HepG2 (cell line): ENCODE results near the gene MTCL1. TPM values are rescaled to one million over a fixed set of nuclear protein-coding genes. Genes with fewer than 3 reads are reported as not detected.

Experiments
- ATAC-seq: fragments of 200-7000 bp; cut with Tn5 transposase; 3 replicates; pipeline ENCODE4 v1.9.1; 2020; ENCODE audit warnings: mild to moderate bottlenecking, moderate library complexity
- BruUV-seq: library from RNA; stranded (reverse); fragments of 400-500 nt; replicated peaks from 2 replicates; lab custom pipeline; 2021; lab: Mats Ljungman, UMichigan
- CTCF ChIA-PET: fragments of 300-600 bp; formaldehyde crosslinking; extraction: SDS; loops from one replicate; lab custom pipeline; 2021; ENCODE audit warnings: low total read pairs, inconsistent platforms, low intra/inter-chr PET ratio; lab: Yijun Ruan, JAX
- POLR2A ChIA-PET: fragments of 350-600 bp; sonication (Branson Sonifier 250); formaldehyde crosslinking; loops from one replicate; lab custom pipeline; 2020; ENCODE audit warnings: antibody characterized with exemption, inconsistent platforms; lab: Yijun Ruan, JAX
- DNase-seq: peaks from one replicate; pipeline ENCODE4 v3.0.0-alpha.2; 2015; ENCODE audit warnings: low spot score
- FAIRE-seq: peaks from 3 replicates; lab custom pipeline; 2011; peaks lifted over from hg19 to GRCh38; lab: Jason Lieb, UNC
- H2AFZ ChIP-seq: one replicate; pipeline ENCODE4 v1.6.1; 2011; ENCODE audit warnings: low read length, inconsistent platforms
- H3K27ac ChIP-seq: fragments of 300-600 bp; 3 replicates; pipeline ENCODE4 v1.8.0; 2011; ENCODE audit warnings: mixed run types, mild to moderate bottlenecking, mixed read lengths, low read length, inconsistent platforms; ENCODE audit not compliant: insufficient read depth; ENCODE audit errors: extremely low read length
- H3K27me3 ChIP-seq, 2 experiments: fragments of 200-600 bp in 1 of 2; 2 replicates in 1 of 2; 3 replicates in 1 of 2; pipeline versions ENCODE4 v1.6.0 to v1.8.0; 2011; ENCODE audit warnings: low read length in 2 of 2, mild to moderate bottlenecking in 2 of 2, moderate library complexity in 2 of 2, inconsistent platforms in 1 of 2; ENCODE audit not compliant: insufficient read depth in 2 of 2, control insufficient read depth in 1 of 2
- H3K36me3 ChIP-seq, 2 experiments: fragments of 200-600 bp in 1 of 2; replicated peaks in 1 of 2; 2 replicates in 1 of 2; 3 replicates in 1 of 2; pipeline versions ENCODE4 v1.5.1 to v1.8.0; 2011; ENCODE audit warnings: low read length in 2 of 2, inconsistent platforms in 1 of 2; ENCODE audit not compliant: insufficient read depth in 2 of 2, control insufficient read depth in 1 of 2
- H3K4me1 ChIP-seq: 2 replicates; pipeline ENCODE4 v1.5.1; 2012; ENCODE audit warnings: low read length, inconsistent platforms; ENCODE audit not compliant: insufficient read depth
- H3K4me2 ChIP-seq: 2 replicates; pipeline ENCODE4 v1.6.0; 2011; ENCODE audit warnings: low read depth, low read length, inconsistent platforms
- H3K4me3 ChIP-seq, 3 experiments: fragments of 200-600 bp in 1 of 3; sonication (generic), shearing (Covaris generic) in 1 of 3; replicated peaks in 1 of 3; 2 replicates each; pipeline ENCODE4 v1.5.1; 2011 to 2016; ENCODE audit warnings: low read length in 3 of 3, inconsistent platforms in 2 of 3, low read depth in 2 of 3, mild to moderate bottlenecking in 2 of 3, control low read depth in 1 of 3, mixed read lengths in 1 of 3; ENCODE audit not compliant: insufficient read depth in 1 of 3
- H3K79me2 ChIP-seq: one replicate; pipeline ENCODE4 v1.6.1; 2011; ENCODE audit warnings: low read length, inconsistent platforms; ENCODE audit not compliant: insufficient read depth
- H3K9ac ChIP-seq: 2 replicates; pipeline ENCODE4 v1.6.0; 2011; ENCODE audit warnings: mild to moderate bottlenecking, low read depth, low read length, inconsistent platforms; ENCODE audit not compliant: insufficient read depth
- H3K9me3 ChIP-seq: 2 replicates; pipeline ENCODE4 v1.5.1; 2012; ENCODE audit warnings: mild to moderate bottlenecking, low read length
- H4K20me1 ChIP-seq: 2 replicates; pipeline ENCODE4 v1.6.0; 2011; ENCODE audit warnings: inconsistent platforms, mild to moderate bottlenecking, low read length, moderate library complexity; ENCODE audit not compliant: insufficient read depth
- ARID3A ChIP-seq: IDR thresholded peaks from 2 replicates; pipeline ENCODE4 v1.6.1; 2012; ENCODE audit warnings: low read depth, low read length, improper control_type of control experiment
- IKZF5 ChIP-seq: IDR thresholded peaks from 2 replicates; pipeline ENCODE4 v1.6.1; 2018; ENCODE audit warnings: missing genetic modification reagents, mild to moderate bottlenecking, missing compliant biosample characterization
- MAFF ChIP-seq: IDR thresholded peaks from 2 replicates; pipeline ENCODE4 v1.6.1; 2011; ENCODE audit warnings: low read depth, low read length, improper control_type of control experiment
- MED8 ChIP-seq: sonication (generic); formaldehyde crosslinking; IDR thresholded peaks from 2 replicates; pipeline ENCODE4 v1.8.1; 2023; ENCODE audit warnings: mild to moderate bottlenecking, missing genetic modification reagents; ENCODE audit not compliant: insufficient replicate concordance
- PAF1 ChIP-seq: IDR thresholded peaks from 2 replicates; pipeline ENCODE4 v1.6.1; 2016; ENCODE audit warnings: missing genetic modification reagents, missing compliant biosample characterization
- PATZ1 ChIP-seq: sonication (generic); formaldehyde crosslinking; IDR thresholded peaks from 2 replicates; pipeline ENCODE4 v1.4.0; 2020; ENCODE audit warnings: missing genetic modification reagents
- PAXIP1 ChIP-seq: sonication (generic); formaldehyde crosslinking; conservative IDR thresholded peaks from 2 replicates; pipeline ENCODE4 v1.4.0; 2020; ENCODE audit warnings: mild to moderate bottlenecking, missing genetic modification reagents, moderate library complexity
- PREB ChIP-seq: sonication (generic); formaldehyde crosslinking; IDR thresholded peaks from 2 replicates; pipeline ENCODE4 v1.4.0; 2020; ENCODE audit warnings: missing genetic modification reagents
- ZNF136 ChIP-seq: sonication (generic); formaldehyde crosslinking; IDR thresholded peaks from 2 replicates; pipeline ENCODE4 v1.8.1; 2022; ENCODE audit warnings: low read depth, mild to moderate bottlenecking, moderate library complexity, missing genetic modification reagents
- ZNF17 ChIP-seq: sonication (generic); formaldehyde crosslinking; IDR thresholded peaks from 2 replicates; pipeline ENCODE4 v1.5.0; 2020; ENCODE audit warnings: mild to moderate bottlenecking, missing genetic modification reagents
- ZNF770 ChIP-seq: sonication (generic); formaldehyde crosslinking; IDR thresholded peaks from 2 replicates; pipeline ENCODE4 v1.5.0; 2020; ENCODE audit warnings: mild to moderate bottlenecking, missing genetic modification reagents
- WGBS: methylation state at CpG from one replicate; pipeline ENCODE4 v1.1.6; 2017; ENCODE audit warnings: low lambda C conversion rate; 5-methylcytosine and 5-hydroxymethylcytosine counted together
- in situ Hi-C: cut with HindIII; loops from 2 replicates; pipeline ENCODE4 v1.10.0; 2017; ENCODE audit warnings: low pct_unique_long_range_greater_than_20kb; ENCODE audit not compliant: extremely low pct_ligation_motif_present
- intact Hi-C: fragments of 100-400 bp; cut with micrococcal nuclease; formaldehyde crosslinking; loops from one replicate; pipeline ENCODE4 v1.10.0; 2022; ENCODE audit not compliant: unreplicated experiment
- polyA plus RNA-seq, 8 experiments: library from polyadenylated mRNA; depleted of rRNA in 3 of 8; stranded (reverse) in 7 of 8; unstranded in 1 of 8; fragments of >200 nt; fragmentation: Illumina TruSeq in 4 of 8; extraction: Trizol in 4 of 8; gene quantifications; 2 replicates each; pipeline versions ENCODE4 v1.2.1 to v1.2.3, GENCODE V29; 2011 to 2016; ENCODE audit warnings: low read depth in 4 of 8, missing spikeins in 1 of 8, mixed read lengths in 1 of 8; ENCODE audit not compliant: insufficient read depth in 1 of 8
- total RNA-seq, 5 experiments: library from RNA; depleted of rRNA; stranded (reverse); fragments of >200 nt; fragmentation: Illumina TruSeq; extraction: Trizol; gene quantifications; 2 replicates each; pipeline ENCODE4 v1.2.3, GENCODE V29; 2016; ENCODE audit warnings: low read depth in 1 of 5

The MTCL1 gene
- total and polyA plus RNA-seq, 2 of the 13 experiments (the other 11 are each of a cell fraction or from before 2014, with no cell fraction given): 3.1 to 3.2 TPM

- no peak for TF ChIP-seq PAXIP1
- no peak for TF ChIP-seq ZNF770 (CRISPR knock-in tag)
- TF ChIP-seq MAFF: no peak
- TF ChIP-seq PREB (CRISPR knock-in tag): no peak
- TF ChIP-seq ZNF17 (CRISPR knock-in tag): no peak
- TF ChIP-seq, all 625 proteins: peak for 0
Measured at GRCh38 chr18:8833480-8833879, 128.1 kb downstream of the MTCL1 start (continued).

GRCh38 chr18:8834881-8835280 is 129.5 kb downstream of the MTCL1 start:
- in situ Hi-C loops (no loop called here), intact Hi-C loops (no loop called here)
- no peaks in the 10 kb centered on the region for H3K79me2 ChIP-seq
- no peak overlapping the region for H3K9ac ChIP-seq
- CTCF ChIA-PET: no interaction called here
- BruUV-seq: no TSS peak
- H2AFZ ChIP-seq: no peak overlapping the region
- ATAC-seq (no peak), FAIRE-seq (no peak), DNase-seq (no peak)
- no peaks in the 10 kb centered on the region for H3K9me3 ChIP-seq
- 33% methylated on average over 6 of the region's 6 CpGs for WGBS
- H3K36me3 ChIP-seq: no peaks in the 10 kb centered on the region
- no peak overlapping the region for H3K4me2 ChIP-seq
- H3K4me1 ChIP-seq: no peaks in the 10 kb centered on the region
- peaks cover 0 to 4% of the 10 kb centered on the region in 2 experiments; a peak in 2 of 5 replicates for H3K27me3 ChIP-seq
- H3K4me3 ChIP-seq: no peak overlapping the region
- no peak overlapping the region for H3K27ac ChIP-seq
- no peaks in the 10 kb centered on the region for H4K20me1 ChIP-seq
- POLR2A ChIA-PET: no interaction called here
- TF ChIP-seq IKZF5 (no peak), ARID3A (no peak), ZNF136 (no peak), MED8 (CRISPR knock-in tag) (no peak), PAF1 (no peak), PATZ1 (CRISPR knock-in tag) (no peak)
